HFF-Myc (cell line): ENCODE measurements around the gene PRSS8.

Experiments used
- DNase-seq: peaks from one replicate; pipeline ENCODE4 v3.0.0-alpha.2; 2011; ENCODE audit warnings: low read depth; ENCODE audit errors: extremely low read depth
- H3K4me3 ChIP-seq: replicated peaks from 2 replicates; pipeline ENCODE4 v1.5.1; 2011; ENCODE audit warnings: low read depth, mild to moderate bottlenecking, control low read depth, low read length
- CTCF ChIP-seq: IDR thresholded peaks from 2 replicates; pipeline ENCODE4 v1.5.1; 2012; ENCODE audit warnings: mild to moderate bottlenecking, low read depth, low read length, control low read depth; ENCODE audit errors: missing control alignments

The PRSS8 gene

GRCh38 chr16:31130899-31131298 is 4.6 kb downstream of the PRSS8 start:
- TF ChIP-seq CTCF, result no peak
- no peak for DNase-seq
- H3K4me3 ChIP-seq, result no peak overlapping the region

- no peak overlapping the region for H3K4me3 ChIP-seq
- no peak for TF ChIP-seq CTCF
- no peak for DNase-seq
Measured at GRCh38 chr16:31130336-31130891, 5.1 kb downstream of the PRSS8 start.

- H3K4me3 ChIP-seq, result no peak overlapping the region
- no peak for DNase-seq
- no peak for TF ChIP-seq CTCF
Measured at GRCh38 chr16:31129568-31130335, 5.8 kb downstream of the PRSS8 start.

- no peak for DNase-seq
- H3K4me3 ChIP-seq, result no peak overlapping the region
- no peak for TF ChIP-seq CTCF
Measured at GRCh38 chr16:31128711-31129567, 6.6 kb downstream of the PRSS8 start.

- H3K4me3 ChIP-seq, result no peak overlapping the region
- TF ChIP-seq CTCF, result no peak
- no peak for DNase-seq
Measured at GRCh38 chr16:31127182-31127581, 8.3 kb downstream of the PRSS8 start.

- no peak overlapping the region for H3K4me3 ChIP-seq
- TF ChIP-seq CTCF, result no peak
- DNase-seq, result no peak
Measured at GRCh38 chr16:31125844-31126243, 9.7 kb downstream of the PRSS8 start.
